Stomach smooth muscle (tissue), 2 donors: ENCODE measurements around the gene CCDC92B.
"Not testable (repeated sequence)": the region's sequence is repeated elsewhere in the genome, so short reads cannot be mapped to it uniquely, and the experiment has no call there.

Source experiments
- H3K27ac ChIP-seq: one replicate; pipeline ENCODE4 v1.7.0; 2013; ENCODE audit warnings: mild to moderate bottlenecking, low read length, inconsistent platforms
- H3K27me3 ChIP-seq, 2 donors: one replicate each; pipeline ENCODE4 v1.7.0; 2013; ENCODE audit warnings: low read length in 2 of 2; ENCODE audit not compliant: insufficient read depth in 2 of 2, control insufficient read depth in 1 of 2
- H3K36me3 ChIP-seq, 2 donors: one replicate each; pipeline ENCODE4 v1.7.0; 2013; ENCODE audit warnings: low read length in 2 of 2; ENCODE audit not compliant: control insufficient read depth in 2 of 2, insufficient read depth in 2 of 2
- H3K4me1 ChIP-seq: one replicate; pipeline ENCODE4 v1.7.0; 2013; ENCODE audit warnings: low read length; ENCODE audit not compliant: control insufficient read depth, insufficient read depth
- H3K4me3 ChIP-seq, 2 donors: one replicate each; pipeline ENCODE4 v1.7.0; 2013; ENCODE audit warnings: low read length in 2 of 2
- H3K9ac ChIP-seq, 2 donors: one replicate each; pipeline ENCODE4 v1.7.0; 2013; ENCODE audit warnings: low read length in 2 of 2, mild to moderate bottlenecking in 1 of 2
- H3K9me3 ChIP-seq, 2 donors: one replicate each; pipeline ENCODE4 v1.7.0; 2013; ENCODE audit warnings: low read length in 2 of 2; ENCODE audit not compliant: control insufficient read depth in 2 of 2
- donor health status: healthy.
- donor health status: Pancreatic carcinoma.

The CCDC92B gene

GRCh38 chr17:2789700-2790099, 40.2 kb upstream of the CCDC92B start:
- Histone ChIP-seq H3K4me3 (no peak overlapping the region), H3K27ac (no peak overlapping the region), H3K9ac (no peak overlapping the region), H3K27me3 (peaks cover 3 to 5% of the 10 kb centered on the region in 2 donors), H3K4me1 (peaks cover 3% of the 10 kb centered on the region), H3K9me3 (no peaks in the 10 kb centered on the region), H3K36me3 (no peaks in the 10 kb centered on the region)

- peaks cover under 1 to 5% of the 10 kb centered on the region in 2 donors for H3K27me3 ChIP-seq
- H3K36me3 ChIP-seq: no peaks in the 10 kb centered on the region
- peaks cover 3% of the 10 kb centered on the region for H3K4me1 ChIP-seq
- H3K27ac ChIP-seq: no peak overlapping the region
- peaks cover 4% of the 10 kb centered on the region in 2 donors for H3K9me3 ChIP-seq
- H3K9ac ChIP-seq: no peak overlapping the region
- H3K4me3 ChIP-seq: no peak overlapping the region
These were observed 36.9 kb upstream of the CCDC92B start for GRCh38 chr17:2786176-2786881.

GRCh38 chr17:2785376-2785775, 35.9 kb upstream of the CCDC92B start:
- H3K27me3 ChIP-seq, H3K4me1 ChIP-seq, H3K27ac ChIP-seq, H3K9ac ChIP-seq, H3K4me3 ChIP-seq, H3K36me3 ChIP-seq, H3K9me3 ChIP-seq: not testable (repeated sequence)

- no peak overlapping the region for H3K27ac ChIP-seq
- no peak overlapping the region for H3K9ac ChIP-seq
- H3K4me3 ChIP-seq: no peak overlapping the region
- H3K9me3 ChIP-seq: peaks cover 4% of the 10 kb centered on the region in 2 donors
- peaks cover 0 to under 1% of the 10 kb centered on the region in 2 donors for H3K27me3 ChIP-seq
- peaks cover 3% of the 10 kb centered on the region for H3K4me1 ChIP-seq
- H3K36me3 ChIP-seq: no peaks in the 10 kb centered on the region
These were observed 35.4 kb upstream of the CCDC92B start for GRCh38 chr17:2784864-2785263.

- Histone ChIP-seq H3K27me3 (peaks cover 0 to 7% of the 10 kb centered on the region in 2 donors), H3K9me3 (peaks cover 4% of the 10 kb centered on the region in 2 donors), H3K4me1 (peaks cover 3% of the 10 kb centered on the region), H3K4me3 (no peak overlapping the region), H3K9ac (no peak overlapping the region), H3K27ac (no peak overlapping the region), H3K36me3 (no peaks in the 10 kb centered on the region)
These were observed 34.0 kb upstream of the CCDC92B start for GRCh38 chr17:2783310-2784030.

GRCh38 chr17:2782055-2782454, 32.6 kb upstream of the CCDC92B start:
- Histone ChIP-seq H3K9ac (no peak overlapping the region), H3K36me3 (no peaks in the 10 kb centered on the region), H3K4me1 (peaks cover 3% of the 10 kb centered on the region), H3K27ac (no peak overlapping the region), H3K27me3 (peaks cover 7 to 15% of the 10 kb centered on the region in 2 donors), H3K4me3 (no peak overlapping the region), H3K9me3 (peaks cover 4% of the 10 kb centered on the region in 2 donors)

- H3K27me3 ChIP-seq: peaks cover 10 to 19% of the 10 kb centered on the region in 2 donors
These were observed 32.1 kb upstream of the CCDC92B start for GRCh38 chr17:2781598-2781997.

GRCh38 chr17:2780931-2781454, 31.5 kb upstream of the CCDC92B start:
- no peak overlapping the region for H3K9ac ChIP-seq
- no peak overlapping the region for H3K4me3 ChIP-seq
- no peaks in the 10 kb centered on the region for H3K36me3 ChIP-seq
- peaks cover 14 to 21% of the 10 kb centered on the region in 2 donors for H3K27me3 ChIP-seq
- no peak overlapping the region for H3K27ac ChIP-seq
- H3K4me1 ChIP-seq: peaks cover 3% of the 10 kb centered on the region
- peaks cover 4% of the 10 kb centered on the region in 2 donors for H3K9me3 ChIP-seq

More at GRCh38 chr17:2781598-2781997, 32.1 kb upstream of the CCDC92B start:
- H3K36me3 ChIP-seq, H3K4me3 ChIP-seq, H3K4me1 ChIP-seq, H3K27ac ChIP-seq, H3K9me3 ChIP-seq, H3K9ac ChIP-seq: not testable (repeated sequence)

GRCh38 chr17:2780256-2780655, 30.8 kb upstream of the CCDC92B start:
- Histone ChIP-seq H3K27me3 (peaks cover 19 to 23% of the 10 kb centered on the region in 2 donors), H3K36me3 (no peaks in the 10 kb centered on the region), H3K4me3 (no peak overlapping the region), H3K9me3 (peaks cover 4% of the 10 kb centered on the region in 2 donors), H3K9ac (no peak overlapping the region), H3K4me1 (peaks cover 3% of the 10 kb centered on the region), H3K27ac (no peak overlapping the region)

GRCh38 chr17:2779545-2779944, 30.1 kb upstream of the CCDC92B start:
- Histone ChIP-seq H3K9ac (no peak overlapping the region), H3K4me3 (no peak overlapping the region), H3K27me3 (peaks cover 24 to 25% of the 10 kb centered on the region in 2 donors), H3K36me3 (no peaks in the 10 kb centered on the region), H3K4me1 (peaks cover 3% of the 10 kb centered on the region), H3K9me3 (peaks cover 4% of the 10 kb centered on the region in 2 donors), H3K27ac (no peak overlapping the region)
